Tibial nerve (tissue), 4 donors: ENCODE data around the gene RAB1A.

Experiments used
- CTCF ChIP-seq, 5 experiments: fragments of 200-600 bp in 3 of 5; fragments of 450-650 bp in 2 of 5; sonication (generic) in 3 of 5; IDR thresholded peaks; one replicate each; pipeline ENCODE4 v1.5.1; 2016 to 2019; ENCODE audit warnings: antibody characterized with exemption in 5 of 5, mild to moderate bottlenecking in 3 of 5, moderate library complexity in 2 of 5
- EP300 ChIP-seq, 2 donors: sonication (generic); formaldehyde crosslinking; IDR thresholded peaks; one replicate each; pipeline ENCODE4 v1.6.1; 2017; ENCODE audit warnings: antibody characterized with exemption in 2 of 2, mild to moderate bottlenecking in 1 of 2
- POLR2A ChIP-seq, 2 donors: fragments of 450-650 bp; IDR thresholded peaks; one replicate each; pipeline ENCODE4 v1.6.1; 2017; ENCODE audit warnings: antibody characterized with exemption in 2 of 2, mild to moderate bottlenecking in 2 of 2, moderate library complexity in 2 of 2

GRCh38 chr2:65077898-65078297, 52.0 kb downstream of the RAB1A start:
- no peak for TF ChIP-seq CTCF (IDR thresholded peaks at IDR 0.05)
- no peak for TF ChIP-seq POLR2A (IDR thresholded peaks at IDR 0.05)
- no peak for TF ChIP-seq EP300 (IDR thresholded peaks at IDR 0.05)
